GM19239 (cell line): ENCODE data around the gene NLGN2.

Experiments used
- DNase-seq: peaks from one replicate; pipeline ENCODE4 v3.0.0; 2011; ENCODE audit warnings: low spot score; ENCODE audit not compliant: insufficient read length
- FAIRE-seq: peaks from 2 replicates; lab custom pipeline; 2011; peaks lifted over from hg19 to GRCh38; lab: Jason Lieb, UNC

NLGN2 gene

GRCh38 chr17:7459961-7460545 is 52.4 kb downstream of the NLGN2 start:
- DNase-seq (no peak), FAIRE-seq (no peak)

- no peak for DNase-seq
- no peak for FAIRE-seq
These were observed 53.4 kb downstream of the NLGN2 start for GRCh38 chr17:7460850-7461660.

DNA sequence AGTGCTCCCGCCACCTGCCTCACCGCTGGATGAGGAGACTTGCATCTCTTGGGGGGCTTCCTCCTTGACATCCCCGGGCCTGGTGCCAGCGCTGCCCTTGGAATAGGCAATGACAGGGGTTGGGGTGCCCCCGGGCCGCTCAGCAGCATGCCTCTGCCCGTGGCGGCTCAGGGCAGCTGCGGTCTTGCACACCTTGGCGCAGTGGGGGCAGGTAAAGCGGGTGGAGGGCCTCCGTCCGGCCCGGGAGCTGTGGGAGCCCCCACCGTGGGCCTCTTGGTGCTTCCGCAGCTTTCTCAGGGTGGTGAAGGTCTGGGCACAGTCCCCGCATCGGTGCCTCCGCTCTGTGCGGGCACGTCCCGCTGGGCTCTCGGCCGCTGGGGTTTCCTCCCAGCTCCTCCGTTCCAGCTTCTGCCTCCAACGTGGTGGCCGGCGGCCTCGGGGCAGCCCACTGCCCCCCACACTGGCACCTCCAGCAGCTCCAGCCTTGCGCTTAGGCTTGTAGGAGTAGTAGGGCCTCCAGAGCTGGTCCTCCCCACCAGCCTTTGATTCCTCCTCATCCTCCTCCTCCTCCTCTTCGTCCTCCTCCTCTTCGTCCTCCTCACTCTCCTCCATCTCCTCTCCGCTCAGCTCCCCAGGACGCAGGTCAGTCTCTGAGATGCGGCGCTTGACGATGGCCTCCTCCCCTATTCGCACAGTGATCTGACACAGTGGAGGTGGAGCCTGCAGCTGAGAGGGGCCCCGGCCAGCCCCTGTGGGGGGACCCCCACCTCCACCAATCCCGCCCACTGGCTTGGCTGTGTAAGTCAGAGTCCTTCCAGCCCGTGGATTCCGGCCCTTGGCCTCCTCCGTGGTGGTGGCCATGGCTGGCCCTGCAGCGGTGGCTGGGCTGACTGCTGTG is 55.1 kb downstream of the NLGN2 start:
- FAIRE-seq (no peak), DNase-seq (no peak)

DNA sequence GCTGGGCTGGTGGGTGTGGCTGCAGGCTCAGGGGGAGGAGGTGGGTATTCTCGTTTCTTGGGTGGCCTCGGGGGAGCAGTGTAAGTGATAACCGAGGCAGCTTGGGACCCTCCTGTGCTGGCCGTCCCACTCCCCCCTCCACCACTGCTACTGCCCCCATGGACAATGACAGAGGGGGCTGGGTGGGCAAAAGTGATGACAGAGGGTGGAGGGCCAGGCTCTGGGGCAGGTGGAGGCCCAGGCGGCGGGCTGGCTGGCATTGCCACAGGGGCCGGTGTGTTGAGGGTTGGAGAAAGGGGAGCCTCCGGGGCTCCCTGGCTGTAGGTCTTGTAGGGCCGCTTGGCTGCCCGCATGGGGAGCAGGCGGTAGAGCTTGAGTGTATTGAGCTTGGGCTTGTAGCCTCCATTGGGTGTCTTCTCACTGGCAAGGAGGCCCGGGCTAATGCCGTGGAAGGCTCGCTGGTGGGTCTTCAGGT is 55.8 kb downstream of the NLGN2 start:
- FAIRE-seq (no peak), DNase-seq (no peak)

GRCh38 chr17:7464081-7464480 is 56.4 kb downstream of the NLGN2 start:
- FAIRE-seq: no peak
- DNase-seq: no peak

DNA sequence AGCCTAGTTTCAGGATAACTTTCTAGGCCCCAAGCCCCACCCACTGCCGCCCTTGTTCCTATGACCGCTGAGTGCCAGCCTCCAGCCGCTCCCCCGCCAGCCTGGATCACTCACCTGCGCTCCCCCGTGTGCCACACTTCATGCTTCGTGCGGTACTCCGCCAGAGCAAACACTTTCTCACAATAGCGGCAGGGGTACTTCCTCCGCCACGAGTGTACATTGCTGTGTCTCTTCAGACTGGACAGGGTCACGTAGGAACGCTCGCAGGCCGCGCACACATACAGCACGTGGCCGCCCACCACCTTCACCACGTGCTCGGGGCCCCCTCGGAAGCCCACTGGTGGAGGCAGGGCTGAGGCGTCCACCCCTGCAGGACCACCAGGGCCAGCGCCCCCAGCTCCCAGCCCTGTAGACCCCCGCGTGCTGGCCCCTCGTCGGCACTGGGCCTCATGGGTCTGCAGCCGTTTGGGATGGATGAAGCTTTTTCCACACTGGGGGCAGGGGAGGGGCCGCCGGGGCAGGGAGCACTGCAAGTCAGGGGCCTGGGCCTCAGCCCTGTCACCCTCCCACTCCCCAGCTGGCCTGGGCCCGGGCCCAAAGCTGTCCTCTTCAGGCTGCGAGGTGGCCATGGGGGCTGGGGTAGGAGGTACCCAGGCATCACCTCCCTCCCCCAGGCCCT is 58.1 kb downstream of the NLGN2 start:
- DNase-seq: no peak
- FAIRE-seq: no peak

DNA sequence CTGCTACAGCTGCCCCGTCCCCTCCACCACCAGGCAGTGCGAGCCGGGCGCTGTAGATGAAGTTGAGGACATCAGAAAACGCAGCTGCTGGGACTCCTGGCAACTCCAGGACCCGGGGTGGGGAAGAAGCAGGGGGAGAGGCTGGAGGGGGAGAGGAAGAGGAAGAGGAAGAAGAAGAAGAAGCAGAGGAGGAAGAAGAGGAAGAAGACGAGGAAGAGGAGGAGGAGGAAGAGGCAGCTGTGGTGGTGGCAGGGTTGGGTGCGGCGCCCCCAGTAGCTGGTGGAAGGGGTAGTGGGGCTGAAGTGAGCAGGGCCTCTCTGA is 58.6 kb downstream of the NLGN2 start:
- DNase-seq (no peak), FAIRE-seq (no peak)

DNA sequence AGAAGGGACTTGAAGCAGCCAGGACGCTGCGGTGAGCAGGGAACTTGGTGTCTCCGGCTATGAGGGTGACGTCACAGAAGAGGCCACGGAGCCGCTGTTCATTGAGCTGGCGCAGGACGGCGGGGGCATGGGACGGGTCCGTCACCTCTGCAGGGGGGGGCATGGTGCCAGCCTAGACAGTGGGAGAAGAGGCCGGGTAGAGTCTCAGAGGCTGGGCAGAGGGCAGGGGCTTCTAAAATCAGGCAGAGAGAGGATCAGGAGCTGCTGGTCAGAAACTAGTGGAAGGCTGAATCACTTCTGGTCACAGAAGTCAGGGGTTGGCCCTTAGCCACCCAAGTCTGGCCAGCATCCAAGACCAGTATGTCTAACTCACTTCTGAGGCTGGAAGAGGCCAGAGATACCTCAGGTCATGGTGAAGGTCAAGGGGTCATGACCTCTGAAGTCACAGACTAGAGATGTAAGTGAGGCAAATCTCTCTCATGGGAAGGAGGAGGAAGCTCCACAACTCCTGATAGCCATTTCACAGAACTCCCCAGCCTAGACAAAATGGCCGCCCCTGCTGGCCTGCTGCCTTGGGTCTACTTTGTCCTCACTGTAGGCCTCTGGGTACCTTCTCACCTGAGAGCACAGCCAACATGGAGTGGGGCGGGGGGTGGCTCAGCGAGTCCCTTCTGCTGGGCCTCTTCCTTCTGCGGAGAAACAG is 59.1 kb downstream of the NLGN2 start:
- FAIRE-seq: no peak
- DNase-seq: no peak

DNA sequence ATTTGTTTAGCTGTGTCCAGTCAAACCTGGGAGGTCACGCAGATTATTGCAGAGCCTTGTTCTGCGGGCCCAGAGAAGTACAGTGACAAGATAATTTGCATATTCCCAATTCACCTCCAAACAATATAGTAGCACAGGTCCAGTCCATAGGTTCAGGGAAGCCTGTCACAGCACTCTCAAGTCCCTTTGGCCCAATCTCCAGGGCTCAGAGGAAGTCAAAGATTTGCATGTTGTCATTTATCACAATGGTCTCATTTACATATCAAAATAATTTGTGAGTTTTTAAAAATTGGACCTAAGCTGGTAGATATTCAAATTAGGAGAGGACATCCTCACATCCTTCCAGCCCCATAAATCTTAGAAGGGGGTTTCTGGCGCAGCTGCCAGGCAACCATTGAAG is 59.9 kb downstream of the NLGN2 start:
- DNase-seq (no peak), FAIRE-seq (no peak)

DNA sequence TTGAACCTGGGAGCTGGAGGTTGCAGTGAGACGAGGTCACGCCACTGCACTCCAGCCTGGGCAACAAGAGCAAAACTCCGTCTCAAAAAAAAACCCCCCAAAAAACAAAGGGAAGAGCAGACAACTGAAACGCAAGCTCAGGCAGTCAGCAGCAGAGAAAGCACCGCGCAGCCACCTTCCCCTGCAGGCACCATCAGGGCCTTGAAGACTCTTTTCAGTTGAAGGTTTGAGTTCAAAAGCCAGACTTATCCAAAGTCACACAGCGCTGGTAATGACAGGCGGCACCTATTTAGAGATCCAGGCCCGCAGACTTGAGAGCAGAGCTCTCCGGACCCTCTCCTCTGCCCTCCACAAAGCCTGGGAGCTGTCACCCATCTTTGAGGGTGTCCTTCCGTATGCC is 60.6 kb downstream of the NLGN2 start:
- no peak for DNase-seq
- no peak for FAIRE-seq

DNA sequence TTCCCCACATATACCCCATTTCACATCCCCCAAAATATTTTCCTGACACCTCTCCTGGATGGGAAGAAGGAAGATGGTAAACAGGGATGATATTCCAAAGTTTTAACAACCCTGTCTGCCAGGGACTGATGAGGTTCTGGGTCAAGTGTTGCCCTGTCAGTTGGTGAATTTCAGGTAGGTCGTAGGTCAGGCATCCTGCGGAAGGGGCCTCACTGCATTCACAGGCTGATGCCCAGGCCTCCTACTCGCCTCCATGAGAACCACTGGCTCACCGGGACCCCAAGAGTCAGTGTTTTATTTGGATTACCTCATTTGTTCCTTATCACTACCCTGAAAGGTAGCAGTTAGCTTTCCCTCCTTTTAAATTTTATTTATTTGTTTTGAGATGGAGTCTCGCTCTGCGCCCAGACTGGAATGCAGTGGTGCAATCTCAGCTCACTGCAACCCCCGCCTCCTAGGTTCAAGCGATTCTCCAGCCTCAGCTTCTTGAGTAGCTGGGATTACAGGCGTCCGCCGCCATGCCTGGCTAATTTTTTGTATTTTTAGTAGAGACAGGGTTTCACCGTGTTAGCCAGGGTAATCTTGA is 61.3 kb downstream of the NLGN2 start:
- DNase-seq (no peak), FAIRE-seq (no peak)
